Stimulated activated CD4-positive, alpha-beta T cell treated with anti-CD3 and anti-CD28 coated beads, Interleukin-4, amount 100 ng/mL, for 1 hour (primary cell): ENCODE measurements around the gene COL18A1.
A peak's percentile ranks its signal among the peaks of the same experiment; 100 is the strongest.
"Not testable (repeated sequence)": the region's sequence is repeated elsewhere in the genome, so short reads cannot be mapped to it uniquely, and the experiment has no call there.

Experiments
- DNase-seq: peaks from one replicate; pipeline ENCODE4 v3.0.0-alpha.2; 2020

Gene COL18A1

DNA sequence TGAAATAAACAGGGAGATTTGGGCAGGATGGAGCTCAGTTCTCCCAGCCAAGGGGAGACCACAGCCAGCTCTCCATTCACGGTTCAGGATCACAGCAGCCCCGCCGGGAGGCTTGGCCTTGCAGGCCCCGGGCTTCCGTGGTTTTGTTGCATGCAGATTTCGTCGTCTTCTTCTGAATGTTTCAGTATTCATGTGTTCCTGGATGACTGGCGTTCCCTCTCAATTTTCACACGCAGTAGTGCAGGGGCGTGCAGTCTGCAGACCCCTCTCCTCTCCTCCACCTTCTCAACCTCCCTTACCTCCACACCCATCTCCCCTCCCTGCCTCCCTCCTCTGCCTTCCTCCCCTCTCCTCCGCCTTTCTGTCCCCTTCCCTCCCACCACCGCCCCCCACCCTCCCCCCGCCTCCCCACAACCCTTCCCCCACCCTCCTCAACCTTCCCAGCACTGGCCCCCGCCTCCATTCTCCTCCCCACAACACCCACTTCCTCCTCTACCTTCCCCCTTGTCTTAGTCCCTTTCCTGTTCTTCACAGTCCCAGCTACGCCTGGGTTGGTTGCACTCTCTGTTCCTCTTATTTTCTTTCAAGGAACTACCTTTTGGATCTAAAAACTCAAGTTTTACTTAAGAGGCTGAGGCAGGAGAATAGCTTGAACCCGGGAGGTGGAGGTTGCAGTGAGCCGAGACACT, 145.7 kb downstream of the COL18A1 start:
- DNase-seq = no peak

DNA sequence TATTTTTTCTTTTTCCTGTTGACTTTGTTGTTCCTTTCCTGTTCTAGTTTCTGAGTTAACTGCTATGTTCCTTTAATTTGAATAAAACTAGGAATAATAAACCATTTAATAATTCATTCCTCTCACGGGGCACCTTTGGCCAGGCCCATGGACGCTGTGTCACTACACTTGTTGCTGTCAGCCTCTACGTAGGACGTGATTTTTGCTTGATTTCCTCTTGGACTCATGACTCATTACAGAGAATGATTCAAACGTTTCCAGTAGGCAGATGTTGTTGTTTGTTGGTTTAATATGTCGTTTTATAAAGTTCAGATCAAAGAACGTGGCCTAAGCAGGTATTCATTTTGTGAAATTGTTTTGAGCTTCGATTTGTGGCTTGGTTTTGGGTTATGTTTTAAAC, 146.4 kb downstream of the COL18A1 start:
- DNase-seq = no peak

DNA sequence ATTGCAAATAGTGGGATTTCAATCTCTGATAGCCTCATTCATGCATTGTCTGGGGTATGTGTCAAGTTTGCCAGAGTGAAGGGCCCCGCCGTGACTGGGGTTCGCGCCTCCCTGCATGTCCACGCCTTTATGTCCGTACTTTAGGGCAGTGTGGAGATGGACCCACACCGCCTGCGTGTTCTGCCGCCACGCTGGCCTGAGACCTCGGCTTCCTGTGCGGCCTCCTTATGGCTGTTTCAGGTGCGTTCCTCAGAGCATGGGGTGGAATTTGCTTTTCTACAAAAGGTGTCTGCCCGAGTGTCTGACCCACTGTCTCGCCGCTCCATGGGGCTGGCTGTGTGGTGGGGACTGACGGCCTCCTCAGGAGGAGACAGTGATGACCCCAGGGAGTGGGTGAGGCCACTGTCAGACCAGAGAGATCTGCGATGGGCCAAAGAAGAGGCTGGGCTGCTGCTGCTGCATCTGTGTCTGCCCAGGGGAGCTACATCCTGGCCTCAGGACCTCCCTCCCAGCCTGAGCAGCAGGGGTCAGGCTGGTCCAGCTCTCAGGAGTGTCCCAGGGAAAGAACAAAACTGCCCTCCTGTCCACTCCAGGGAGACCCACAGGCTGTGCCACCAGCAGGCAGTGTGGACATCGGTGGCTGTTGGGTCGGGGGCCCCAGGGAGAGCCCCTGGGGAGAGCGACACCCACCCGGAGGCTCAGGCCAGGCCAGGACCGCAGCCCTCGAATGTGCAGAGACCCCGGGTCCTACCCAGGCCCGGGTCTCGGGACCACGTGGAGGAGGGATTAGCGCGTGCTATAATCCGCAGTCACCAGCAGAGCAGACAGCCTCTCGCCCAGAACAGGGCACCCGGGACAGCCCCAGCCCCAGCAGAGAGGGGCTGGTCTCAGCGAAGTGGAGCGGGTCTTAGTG, 147.1 kb downstream of the COL18A1 start:
- no peak for DNase-seq

GRCh38 chr21:45552696-45553391, 147.9 kb downstream of the COL18A1 start:
- no peak for DNase-seq

GRCh38 chr21:45554477-45555175, 149.7 kb downstream of the COL18A1 start:
- DNase-seq = peak; percentile 91

DNA sequence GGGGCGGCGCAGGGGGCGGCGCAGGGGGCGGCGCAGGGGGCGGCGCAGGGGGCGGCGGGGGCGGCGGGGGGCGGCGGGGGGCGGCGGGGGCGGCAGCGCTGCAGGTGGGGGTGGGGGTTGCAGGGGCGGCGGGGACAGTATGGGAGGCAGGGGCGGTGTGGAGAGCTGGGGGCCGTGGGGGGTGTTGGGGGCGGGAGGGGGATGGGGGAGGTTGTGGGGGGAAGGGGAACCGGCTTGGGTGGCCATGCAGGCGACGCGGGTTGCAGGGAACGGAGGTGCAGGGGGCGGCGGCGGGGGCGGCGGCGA, 150.2 kb downstream of the COL18A1 start:
- no peak for DNase-seq

- DNase-seq = peak; percentile 64
Measured at GRCh38 chr21:45555557-45556301, 150.8 kb downstream of the COL18A1 start.

GRCh38 chr21:45556302-45556644, 151.3 kb downstream of the COL18A1 start:
- no peak for DNase-seq

GRCh38 chr21:45556645-45557615, 152.0 kb downstream of the COL18A1 start:
- no peak for DNase-seq

GRCh38 chr21:45557616-45558043, 152.7 kb downstream of the COL18A1 start:
- DNase-seq = no peak

DNA sequence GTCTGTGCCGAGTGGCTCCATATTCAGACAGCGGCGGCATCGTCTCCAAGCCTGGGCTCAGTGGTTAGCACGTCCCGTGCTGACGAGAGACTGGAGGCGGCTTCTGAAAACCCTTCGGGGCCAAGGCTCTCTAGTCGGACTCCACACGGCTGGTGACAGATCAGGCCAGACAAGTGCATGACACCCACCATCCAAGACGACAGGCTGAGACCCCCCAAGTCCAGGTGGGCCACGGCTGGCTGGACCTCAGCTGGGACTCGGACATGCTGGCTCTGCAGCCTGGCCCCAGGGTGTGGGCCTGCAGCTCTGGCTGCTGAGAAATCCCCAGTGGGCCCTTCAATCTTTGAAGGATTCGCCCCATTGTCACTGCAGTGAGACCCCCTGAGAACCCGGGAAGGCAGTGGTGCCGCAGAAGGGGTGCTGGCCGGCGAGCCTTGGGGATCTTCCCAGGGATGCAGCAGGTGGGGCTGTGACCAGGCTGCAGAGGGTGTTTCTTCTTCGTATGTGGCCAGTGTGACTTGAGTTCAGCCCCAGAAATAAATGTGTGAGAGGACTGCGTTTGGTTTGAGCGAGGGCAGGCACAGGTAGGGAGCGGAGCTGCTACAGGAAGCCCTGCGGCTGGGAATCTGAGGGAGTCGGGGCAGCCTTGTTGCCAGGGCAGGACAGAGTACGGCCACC, 153.2 kb downstream of the COL18A1 start:
- no peak for DNase-seq

- DNase-seq = no peak
Measured at GRCh38 chr21:45559216-45560105, 154.5 kb downstream of the COL18A1 start.

DNA sequence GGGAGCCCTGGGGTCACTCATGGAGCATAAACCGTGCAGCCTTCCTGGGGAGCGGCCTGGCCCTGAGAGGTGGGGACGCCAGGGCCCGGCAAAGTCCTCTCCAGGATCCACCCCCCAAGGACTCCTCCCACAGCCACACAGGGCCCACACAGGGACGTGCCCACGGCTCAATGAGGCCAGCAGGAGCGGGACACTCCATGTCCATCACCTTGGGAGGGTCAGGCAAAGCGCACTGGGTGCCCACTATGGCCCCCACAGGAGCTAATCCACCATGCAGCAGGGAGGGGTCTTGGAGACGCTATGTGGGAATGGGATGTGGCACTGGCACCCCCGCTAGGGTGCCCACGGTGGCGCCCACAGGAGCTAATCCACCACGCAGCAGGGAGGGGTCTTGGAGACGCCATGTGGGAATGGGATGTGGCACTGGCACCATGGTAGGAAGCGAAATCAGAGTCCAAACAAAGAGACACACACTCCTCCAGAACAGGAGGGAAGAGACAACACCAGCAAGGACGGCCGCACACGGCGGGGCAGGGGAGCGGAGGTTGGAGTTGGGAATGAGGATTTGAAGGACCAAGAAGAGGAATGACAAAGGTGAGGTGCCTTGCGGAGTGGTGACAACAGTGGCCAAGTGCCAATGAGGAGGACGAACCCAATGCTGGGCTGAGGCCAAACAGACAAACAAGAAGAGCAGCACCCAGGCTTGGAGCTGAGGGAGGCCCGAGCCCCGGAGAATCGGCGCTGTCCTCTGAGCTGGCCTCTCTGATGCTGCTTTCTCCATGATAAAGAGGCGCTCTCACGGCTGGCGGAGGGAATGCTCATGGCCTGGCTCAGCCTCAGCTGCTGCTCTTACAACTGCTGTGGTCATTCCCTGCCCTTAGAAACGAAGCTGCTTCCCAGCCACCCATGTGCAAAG, 155.4 kb downstream of the COL18A1 start:
- no peak for DNase-seq

DNA sequence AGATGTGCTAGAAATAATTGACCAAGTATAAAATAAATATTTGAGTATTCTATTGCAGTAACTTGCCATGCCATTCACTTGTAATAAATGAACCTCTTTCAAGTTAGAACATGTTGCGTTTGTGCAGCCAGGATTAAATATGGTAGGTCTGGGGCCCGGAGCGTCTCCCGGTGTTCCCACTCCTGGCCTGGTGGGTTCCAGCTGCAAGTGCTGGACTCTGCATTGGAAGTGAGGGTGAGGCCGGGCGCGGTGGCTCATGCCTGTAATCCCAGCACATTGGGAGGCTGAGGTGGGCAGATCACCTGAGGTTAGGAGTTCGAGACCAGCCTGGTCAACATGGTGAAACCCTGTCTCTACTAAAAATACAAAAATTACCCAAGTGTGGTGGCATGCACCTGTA, 156.3 kb downstream of the COL18A1 start:
- not testable (repeated sequence) for DNase-seq

DNA sequence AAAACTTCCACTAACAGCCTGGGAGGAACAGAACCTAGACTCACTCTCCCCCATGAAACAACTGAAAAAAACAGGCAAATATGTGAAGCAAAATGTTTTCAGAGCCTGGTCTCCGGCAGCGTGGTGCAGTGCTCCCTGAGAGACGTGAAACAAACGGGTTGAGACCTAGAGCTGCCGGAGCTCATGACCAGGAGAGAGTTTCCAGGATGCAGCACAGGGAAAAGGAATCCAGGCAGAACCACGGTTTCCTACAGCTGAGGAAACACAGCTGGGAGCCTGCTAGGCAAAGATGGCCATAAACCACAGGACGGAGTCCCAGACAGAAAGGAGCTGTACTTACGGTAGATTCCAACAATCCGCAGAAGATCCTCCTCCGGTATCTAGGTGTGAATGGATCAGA, 157.4 kb downstream of the COL18A1 start:
- DNase-seq = no peak

DNA sequence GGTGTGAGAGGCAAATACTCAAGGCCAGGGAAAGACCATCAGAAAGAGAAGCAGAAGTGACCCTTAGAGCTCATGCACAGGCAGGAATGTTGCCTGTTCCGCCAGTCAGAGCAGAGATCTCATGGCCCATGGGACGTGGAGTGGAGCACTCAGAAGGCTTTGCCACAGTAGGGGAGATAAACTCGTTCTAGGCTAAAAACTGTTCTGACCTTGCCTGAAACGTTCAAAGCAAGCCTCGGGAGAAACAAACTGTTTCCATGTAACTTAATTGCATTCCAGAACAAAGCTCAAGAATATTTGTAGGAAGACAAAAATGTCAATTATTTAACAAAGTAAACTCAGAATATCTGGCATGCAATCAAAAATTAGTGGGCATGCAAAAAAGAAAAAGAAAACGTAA, 158.0 kb downstream of the COL18A1 start:
- no peak for DNase-seq
